Coronary artery (tissue), 2 donors: ENCODE measurements around the gene ST6GALNAC6.

Source experiments
- DNase-seq: peaks from one replicate; pipeline ENCODE4 v3.0.0-alpha.2; 2017; ENCODE audit warnings: low spot score
- H3K27ac ChIP-seq, 2 donors: fragments of 200-600 bp; sonication (generic); one replicate each; pipeline ENCODE4 v1.5.1; 2016 to 2019
- H3K4me3 ChIP-seq: fragments of 200-600 bp; sonication (generic); 2 replicates; pipeline ENCODE4 v1.5.1; 2016; ENCODE audit warnings: mild to moderate bottlenecking, moderate library complexity
- CTCF ChIP-seq: fragments of 200-600 bp; sonication (generic); IDR thresholded peaks from one replicate; pipeline ENCODE4 v1.5.1; 2019; ENCODE audit warnings: antibody characterized with exemption

Gene ST6GALNAC6

GRCh38 chr9:127899128-127899943 is at the start of gene ST6GALNAC6:
TSS of gene ST6GALNAC6 (minus strand) at chr9:127899603. CDS start at chr9:127897981, 1,622 bp downstream.
- DNase-seq, result peak; percentile 80
- TF ChIP-seq CTCF, result no peak
- peak within 1 kb of the TSS; percentile 96 for H3K4me3 ChIP-seq
- peak within 1 kb of the TSS; percentile 93 to 99 for H3K27ac ChIP-seq

- no peak for DNase-seq
- no peak overlapping the region for H3K4me3 ChIP-seq
- TF ChIP-seq CTCF, result no peak
- H3K27ac ChIP-seq, result no peak overlapping the region
Observed at GRCh38 chr9:127947841-127948710, 48.7 kb upstream of the ST6GALNAC6 start.

- Histone ChIP-seq H3K4me3 (no peak overlapping the region), H3K27ac (peak overlapping the region in 1 of 2 donors; percentile 32)
- no peak for TF ChIP-seq CTCF
Observed at GRCh38 chr9:127946728-127947127, 47.3 kb upstream of the ST6GALNAC6 start.

GRCh38 chr9:127945942-127946341 is 46.5 kb upstream of the ST6GALNAC6 start:
- peak overlapping the region in 1 of 2 donors; percentile 32 for H3K27ac ChIP-seq
- DNase-seq, result no peak
- no peak overlapping the region for H3K4me3 ChIP-seq
- TF ChIP-seq CTCF, result no peak

More at GRCh38 chr9:127946728-127947127, 47.3 kb upstream of the ST6GALNAC6 start:
- DNase-seq, result no peak

GRCh38 chr9:127945338-127945737 is 45.9 kb upstream of the ST6GALNAC6 start:
- no peak for TF ChIP-seq CTCF
- no peak for DNase-seq
- Histone ChIP-seq H3K27ac (no peak overlapping the region), H3K4me3 (no peak overlapping the region)

- DNase-seq, result no peak
- no peak overlapping the region for H3K27ac ChIP-seq
- H3K4me3 ChIP-seq, result no peak overlapping the region
- TF ChIP-seq CTCF, result no peak
Observed at GRCh38 chr9:127944586-127945218, 45.3 kb upstream of the ST6GALNAC6 start.
